Suppressor macrophage treated with lipopolysaccharide for 1 hour (primary cell): Measurements from ENCODE around the gene TUBGCP6.

ENCODE experiments used
- DNase-seq, 3 donors: peaks; one replicate each; pipeline ENCODE4 v3.0.0-alpha.2; 2020 to 2022

Gene TUBGCP6

GRCh38 chr22:50209893-50210292 is 34.9 kb downstream of the TUBGCP6 start:
- peak; percentile 77 to 85 (median 84) for DNase-seq

- no peak for DNase-seq
Observed at GRCh38 chr22:50208939-50209892, 35.6 kb downstream of the TUBGCP6 start.

GRCh38 chr22:50208430-50208938 is 36.3 kb downstream of the TUBGCP6 start:
- no peak for DNase-seq

- no peak for DNase-seq
Observed at GRCh38 chr22:50207383-50208140, 37.3 kb downstream of the TUBGCP6 start.

- DNase-seq = peak in 2 of 3 donors; percentile 40 to 63
Observed at GRCh38 chr22:50206599-50206998, 38.2 kb downstream of the TUBGCP6 start.

GRCh38 chr22:50205781-50206569 is 38.8 kb downstream of the TUBGCP6 start:
- no peak for DNase-seq

GRCh38 chr22:50204998-50205397 is 39.8 kb downstream of the TUBGCP6 start:
- peak in 1 of 3 donors; percentile 30 for DNase-seq

GRCh38 chr22:50204571-50204970 is 40.3 kb downstream of the TUBGCP6 start:
- DNase-seq = peak; percentile 45 to 72 (median 68)

GRCh38 chr22:50203288-50203687 is 41.5 kb downstream of the TUBGCP6 start:
- no peak for DNase-seq

- DNase-seq = no peak
Observed at GRCh38 chr22:50202130-50202666, 42.6 kb downstream of the TUBGCP6 start.

- DNase-seq = peak in 1 of 3 donors; percentile 63
Observed at GRCh38 chr22:50201191-50202129, 43.4 kb downstream of the TUBGCP6 start.

- peak; percentile 90 to 97 (median 95) for DNase-seq
Observed at GRCh38 chr22:50200461-50201190, 44.2 kb downstream of the TUBGCP6 start, which contains the start of gene SELENOO. SELENOO (plus strand) TSS chr22:50201011; CDS start chr22:50201037, 26 bp downstream.

GRCh38 chr22:50199829-50200460 is 44.9 kb downstream of the TUBGCP6 start:
- peak in 1 of 3 donors; percentile 38 for DNase-seq

GRCh38 chr22:50199251-50199721 is 45.5 kb downstream of the TUBGCP6 start:
- DNase-seq = no peak

GRCh38 chr22:50198624-50199017 is 46.2 kb downstream of the TUBGCP6 start:
- DNase-seq = no peak

GRCh38 chr22:50197856-50198623 is 46.8 kb downstream of the TUBGCP6 start:
- DNase-seq = no peak

GRCh38 chr22:50197000-50197800 is 47.6 kb downstream of the TUBGCP6 start:
- DNase-seq = no peak

- no peak for DNase-seq
Observed at GRCh38 chr22:50196256-50196655, 48.6 kb downstream of the TUBGCP6 start.
